HepG2 (cell line): ENCODE measurements around the gene SERTAD1. TPM values are rescaled to one million over a fixed set of nuclear protein-coding genes. Genes with fewer than 3 reads are reported as not detected.

Experiments
- ARNT2 ChIP-seq: sonication (generic); formaldehyde crosslinking; IDR thresholded peaks from 2 replicates; pipeline ENCODE4 v1.8.0; 2022; ENCODE audit warnings: mild to moderate bottlenecking, low read depth, missing genetic modification reagents, moderate library complexity
- IKZF1 ChIP-seq: fragments of 450-650 bp; IDR thresholded peaks from 2 replicates; pipeline ENCODE4 v1.7.1; 2016
- NFIC ChIP-seq: IDR thresholded peaks from 2 replicates; pipeline ENCODE4 v1.6.1; 2012; ENCODE audit warnings: mild to moderate bottlenecking, low read length, inconsistent platforms
- PAX8 ChIP-seq: sonication (generic); formaldehyde crosslinking; IDR thresholded peaks from 2 replicates; pipeline ENCODE4 v1.8.0; 2022; ENCODE audit warnings: mild to moderate bottlenecking, missing genetic modification reagents, borderline replicate concordance
- POLR2A ChIP-seq, 2 experiments: IDR thresholded peaks; 2 replicates each; pipeline ENCODE4 v1.6.1; 2011; ENCODE audit warnings: low read depth in 2 of 2, low read length in 2 of 2, mild to moderate bottlenecking in 1 of 2, moderate library complexity in 1 of 2; ENCODE audit not compliant: insufficient read depth in 1 of 2
- SNAPC2 ChIP-seq: sonication (generic); formaldehyde crosslinking; IDR thresholded peaks from 2 replicates; pipeline ENCODE4 v1.8.1; 2022; ENCODE audit warnings: mild to moderate bottlenecking, missing genetic modification reagents
- TFDP1 ChIP-seq: IDR thresholded peaks from 2 replicates; pipeline ENCODE4 v1.6.1; 2016; ENCODE audit warnings: missing compliant biosample characterization, missing genetic modification reagents, borderline replicate concordance
- ZFP91 ChIP-seq: sonication (generic); formaldehyde crosslinking; IDR thresholded peaks from 2 replicates; pipeline ENCODE4 v1.9.0; 2022; ENCODE audit warnings: missing genetic modification reagents, mild to moderate bottlenecking, borderline replicate concordance
- ZKSCAN1 ChIP-seq: fragments of 150-350 bp; IDR thresholded peaks from 2 replicates; pipeline ENCODE4 v1.6.1; 2014; ENCODE audit warnings: low read length
- ZMAT3 ChIP-seq: sonication (generic); formaldehyde crosslinking; conservative IDR thresholded peaks from 2 replicates; pipeline ENCODE4 v1.7.0; 2021; ENCODE audit warnings: missing genetic modification reagents
- ZNF317 ChIP-seq: sonication (generic); formaldehyde crosslinking; IDR thresholded peaks from 2 replicates; pipeline ENCODE4 v1.5.0; 2020; ENCODE audit warnings: mild to moderate bottlenecking, missing genetic modification reagents
- ZNF337 ChIP-seq: sonication (generic); formaldehyde crosslinking; IDR thresholded peaks from 2 replicates; pipeline ENCODE4 v1.5.1; 2020; ENCODE audit warnings: missing genetic modification reagents, low read depth, mild to moderate bottlenecking, borderline replicate concordance
- ZSCAN29 ChIP-seq: sonication (generic); formaldehyde crosslinking; conservative IDR thresholded peaks from 2 replicates; pipeline ENCODE4 v1.4.0; 2020; ENCODE audit warnings: mild to moderate bottlenecking, missing genetic modification reagents
- polyA plus RNA-seq, 8 experiments: library from polyadenylated mRNA; depleted of rRNA in 3 of 8; stranded (reverse) in 7 of 8; unstranded in 1 of 8; fragments of >200 nt; fragmentation: Illumina TruSeq in 4 of 8; extraction: Trizol in 4 of 8; gene quantifications; 2 replicates each; pipeline versions ENCODE4 v1.2.1 to v1.2.3, GENCODE V29; 2011 to 2016; ENCODE audit warnings: low read depth in 4 of 8, missing spikeins in 1 of 8, mixed read lengths in 1 of 8; ENCODE audit not compliant: insufficient read depth in 1 of 8
- total RNA-seq, 5 experiments: library from RNA; depleted of rRNA; stranded (reverse); fragments of >200 nt; fragmentation: Illumina TruSeq; extraction: Trizol; gene quantifications; 2 replicates each; pipeline ENCODE4 v1.2.3, GENCODE V29; 2016; ENCODE audit warnings: low read depth in 1 of 5
- TF ChIP-seq, protein P1 (sequence below): sonication (generic); formaldehyde crosslinking; IDR thresholded peaks from 2 replicates; pipeline ENCODE4 v1.4.0; 2020; ENCODE audit warnings: mild to moderate bottlenecking, low read depth, missing genetic modification reagents
- TF ChIP-seq, protein P2 (sequence below): sonication (generic); formaldehyde crosslinking; IDR thresholded peaks from 2 replicates; pipeline ENCODE4 v1.5.0; 2020; ENCODE audit warnings: missing genetic modification reagents
- TF ChIP-seq, protein P3 (sequence below): sonication (generic); formaldehyde crosslinking; IDR thresholded peaks from 2 replicates; pipeline ENCODE4 v1.4.0; 2020; ENCODE audit warnings: mild to moderate bottlenecking, missing genetic modification reagents
- TF ChIP-seq, protein P4 (sequence below): IDR thresholded peaks from 2 replicates; pipeline ENCODE4 v1.6.1; 2018; ENCODE audit warnings: missing genetic modification reagents

Gene SERTAD1
- total and polyA plus RNA-seq, 2 of the 13 experiments (the other 11 are each of a cell fraction or from before 2014, with no cell fraction given) = 4.3 to 4.5 TPM

GRCh38 chr19:40444000-40444824 lies 18.4 kb upstream of the SERTAD1 start, which contains the start of gene SERTAD3 (continued):
- TF ChIP-seq, protein P1, sequence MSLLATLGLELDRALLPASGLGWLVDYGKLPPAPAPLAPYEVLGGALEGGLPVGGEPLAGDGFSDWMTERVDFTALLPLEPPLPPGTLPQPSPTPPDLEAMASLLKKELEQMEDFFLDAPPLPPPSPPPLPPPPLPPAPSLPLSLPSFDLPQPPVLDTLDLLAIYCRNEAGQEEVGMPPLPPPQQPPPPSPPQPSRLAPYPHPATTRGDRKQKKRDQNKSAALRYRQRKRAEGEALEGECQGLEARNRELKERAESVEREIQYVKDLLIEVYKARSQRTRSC (CRISPR knock-in tag) = no peak
- TF ChIP-seq ZFP91 (CRISPR knock-in tag) (peak; percentile 94), PAX8 (CRISPR knock-in tag) (no peak), ARNT2 (no peak; the same call in 1 of the 2 replicates), ZSCAN29 (CRISPR knock-in tag) (no peak), ZKSCAN1 (no peak), POLR2A (IDR thresholded peaks at IDR 0.05; ENCODE audit: insufficient read depth in 1 of 2, low read depth in 2 of 2, low read length in 2 of 2) (peak; percentile 87 to 97), IKZF1 (no peak), ZNF337 (CRISPR knock-in tag) (no peak), ZNF317 (0 out of 2 replicates have a peak, but pooled peaks have one; percentile 42), SNAPC2 (CRISPR knock-in tag) (no peak), TFDP1 (CRISPR knock-in tag) (peak; percentile 35; the same call in 1 of the 2 replicates), NFIC (no peak), ZMAT3 (CRISPR knock-in tag) (no peak)
- TF ChIP-seq, protein P2, sequence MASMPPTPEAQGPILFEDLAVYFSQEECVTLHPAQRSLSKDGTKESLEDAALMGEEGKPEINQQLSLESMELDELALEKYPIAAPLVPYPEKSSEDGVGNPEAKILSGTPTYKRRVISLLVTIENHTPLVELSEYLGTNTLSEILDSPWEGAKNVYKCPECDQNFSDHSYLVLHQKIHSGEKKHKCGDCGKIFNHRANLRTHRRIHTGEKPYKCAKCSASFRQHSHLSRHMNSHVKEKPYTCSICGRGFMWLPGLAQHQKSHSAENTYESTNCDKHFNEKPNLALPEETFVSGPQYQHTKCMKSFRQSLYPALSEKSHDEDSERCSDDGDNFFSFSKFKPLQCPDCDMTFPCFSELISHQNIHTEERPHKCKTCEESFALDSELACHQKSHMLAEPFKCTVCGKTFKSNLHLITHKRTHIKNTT = no peak
- TF ChIP-seq, protein P3, sequence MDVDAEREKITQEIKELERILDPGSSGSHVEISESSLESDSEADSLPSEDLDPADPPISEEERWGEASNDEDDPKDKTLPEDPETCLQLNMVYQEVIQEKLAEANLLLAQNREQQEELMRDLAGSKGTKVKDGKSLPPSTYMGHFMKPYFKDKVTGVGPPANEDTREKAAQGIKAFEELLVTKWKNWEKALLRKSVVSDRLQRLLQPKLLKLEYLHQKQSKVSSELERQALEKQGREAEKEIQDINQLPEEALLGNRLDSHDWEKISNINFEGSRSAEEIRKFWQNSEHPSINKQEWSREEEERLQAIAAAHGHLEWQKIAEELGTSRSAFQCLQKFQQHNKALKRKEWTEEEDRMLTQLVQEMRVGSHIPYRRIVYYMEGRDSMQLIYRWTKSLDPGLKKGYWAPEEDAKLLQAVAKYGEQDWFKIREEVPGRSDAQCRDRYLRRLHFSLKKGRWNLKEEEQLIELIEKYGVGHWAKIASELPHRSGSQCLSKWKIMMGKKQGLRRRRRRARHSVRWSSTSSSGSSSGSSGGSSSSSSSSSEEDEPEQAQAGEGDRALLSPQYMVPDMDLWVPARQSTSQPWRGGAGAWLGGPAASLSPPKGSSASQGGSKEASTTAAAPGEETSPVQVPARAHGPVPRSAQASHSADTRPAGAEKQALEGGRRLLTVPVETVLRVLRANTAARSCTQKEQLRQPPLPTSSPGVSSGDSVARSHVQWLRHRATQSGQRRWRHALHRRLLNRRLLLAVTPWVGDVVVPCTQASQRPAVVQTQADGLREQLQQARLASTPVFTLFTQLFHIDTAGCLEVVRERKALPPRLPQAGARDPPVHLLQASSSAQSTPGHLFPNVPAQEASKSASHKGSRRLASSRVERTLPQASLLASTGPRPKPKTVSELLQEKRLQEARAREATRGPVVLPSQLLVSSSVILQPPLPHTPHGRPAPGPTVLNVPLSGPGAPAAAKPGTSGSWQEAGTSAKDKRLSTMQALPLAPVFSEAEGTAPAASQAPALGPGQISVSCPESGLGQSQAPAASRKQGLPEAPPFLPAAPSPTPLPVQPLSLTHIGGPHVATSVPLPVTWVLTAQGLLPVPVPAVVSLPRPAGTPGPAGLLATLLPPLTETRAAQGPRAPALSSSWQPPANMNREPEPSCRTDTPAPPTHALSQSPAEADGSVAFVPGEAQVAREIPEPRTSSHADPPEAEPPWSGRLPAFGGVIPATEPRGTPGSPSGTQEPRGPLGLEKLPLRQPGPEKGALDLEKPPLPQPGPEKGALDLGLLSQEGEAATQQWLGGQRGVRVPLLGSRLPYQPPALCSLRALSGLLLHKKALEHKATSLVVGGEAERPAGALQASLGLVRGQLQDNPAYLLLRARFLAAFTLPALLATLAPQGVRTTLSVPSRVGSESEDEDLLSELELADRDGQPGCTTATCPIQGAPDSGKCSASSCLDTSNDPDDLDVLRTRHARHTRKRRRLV (CRISPR knock-in tag) = 0 out of 2 replicates have a peak, but pooled peaks have one; percentile 48
- TF ChIP-seq, protein P4, sequence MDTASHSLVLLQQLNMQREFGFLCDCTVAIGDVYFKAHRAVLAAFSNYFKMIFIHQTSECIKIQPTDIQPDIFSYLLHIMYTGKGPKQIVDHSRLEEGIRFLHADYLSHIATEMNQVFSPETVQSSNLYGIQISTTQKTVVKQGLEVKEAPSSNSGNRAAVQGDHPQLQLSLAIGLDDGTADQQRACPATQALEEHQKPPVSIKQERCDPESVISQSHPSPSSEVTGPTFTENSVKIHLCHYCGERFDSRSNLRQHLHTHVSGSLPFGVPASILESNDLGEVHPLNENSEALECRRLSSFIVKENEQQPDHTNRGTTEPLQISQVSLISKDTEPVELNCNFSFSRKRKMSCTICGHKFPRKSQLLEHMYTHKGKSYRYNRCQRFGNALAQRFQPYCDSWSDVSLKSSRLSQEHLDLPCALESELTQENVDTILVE (CRISPR knock-in tag) = peak; percentile 58; the same call in 1 of the 2 replicates
